Body of pancreas (tissue), 4 donors: ENCODE data around the gene IFI27L2. TPM values are rescaled to one million over a fixed set of nuclear protein-coding genes. Genes with fewer than 3 reads are reported as not detected.
"Not testable (repeated sequence)": the region's sequence is repeated elsewhere in the genome, so short reads cannot be mapped to it uniquely, and the experiment has no call there.

ENCODE experiments used
- ATAC-seq: fragments of 150-250 bp; one replicate; pipeline ENCODE4 v1.9.1; 2016
- DNase-seq, 4 donors: peaks; one replicate each; pipeline ENCODE4 v3.0.0-alpha.2; 2019
- H3K27ac ChIP-seq, 4 donors: fragments of 200-600 bp; sonication (generic); 1 replicate in 3 of 4; 2 replicates in 1 of 4; pipeline versions ENCODE4 v1.5.1 to v1.6.1; 2016 to 2019; ENCODE audit warnings: mild to moderate bottlenecking in 1 of 4, mixed read lengths in 1 of 4, moderate library complexity in 1 of 4
- H3K27me3 ChIP-seq, 2 donors: fragments of 200-600 bp; sonication (generic); one replicate each; pipeline ENCODE4 v1.6.0; 2016; ENCODE audit warnings: mild to moderate bottlenecking in 1 of 2
- H3K36me3 ChIP-seq, 2 donors: fragments of 200-600 bp; sonication (generic); replicated peaks in 1 of 2; 2 replicates each; pipeline ENCODE4 v1.5.1; 2016; ENCODE audit warnings: low read depth in 2 of 2; ENCODE audit not compliant: insufficient read depth in 1 of 2
- H3K4me1 ChIP-seq: fragments of 200-600 bp; sonication (generic); one replicate; pipeline ENCODE4 v1.6.0; 2016
- H3K4me3 ChIP-seq, 2 donors: fragments of 200-600 bp; sonication (generic); 1 replicate in 1 of 2; 2 replicates in 1 of 2; pipeline ENCODE4 v1.5.1; 2016 to 2019
- H3K9me3 ChIP-seq, 3 donors: fragments of 200-600 bp; sonication (generic); 1 replicate in 2 of 3; 2 replicates in 1 of 3; pipeline ENCODE4 v1.5.1; 2016
- CTCF ChIP-seq, 7 experiments: fragments of 450-650 bp in 4 of 7; fragments of 200-600 bp in 3 of 7; sonication (generic) in 3 of 7; IDR thresholded peaks; one replicate each; pipeline ENCODE4 v1.5.1; 2016 to 2019; ENCODE audit warnings: antibody characterized with exemption in 7 of 7
- POLR2A ChIP-seq, 3 donors: fragments of 450-650 bp; IDR thresholded peaks; one replicate each; pipeline ENCODE4 v1.6.1; 2016; ENCODE audit warnings: antibody characterized with exemption in 3 of 3, mild to moderate bottlenecking in 2 of 3
- WGBS, 2 donors: methylation state at CpG; one replicate each; pipeline ENCODE4 v1.1.5; 2017; 5-methylcytosine and 5-hydroxymethylcytosine counted together
- intact Hi-C: fragments of 100-400 bp; cut with DNase I; formaldehyde crosslinking; loops from one replicate; pipeline ENCODE4 v1.15.1; 2023
- total RNA-seq, 2 donors: library from RNA; depleted of rRNA; stranded (reverse); fragments of >200 nt; gene quantifications; one replicate each; pipeline ENCODE4 v1.1.0, GENCODE V29; 2016

Gene IFI27L2
- total RNA-seq, 2 donors from 2014 or later: 12.7 to 66.3 TPM

DNA sequence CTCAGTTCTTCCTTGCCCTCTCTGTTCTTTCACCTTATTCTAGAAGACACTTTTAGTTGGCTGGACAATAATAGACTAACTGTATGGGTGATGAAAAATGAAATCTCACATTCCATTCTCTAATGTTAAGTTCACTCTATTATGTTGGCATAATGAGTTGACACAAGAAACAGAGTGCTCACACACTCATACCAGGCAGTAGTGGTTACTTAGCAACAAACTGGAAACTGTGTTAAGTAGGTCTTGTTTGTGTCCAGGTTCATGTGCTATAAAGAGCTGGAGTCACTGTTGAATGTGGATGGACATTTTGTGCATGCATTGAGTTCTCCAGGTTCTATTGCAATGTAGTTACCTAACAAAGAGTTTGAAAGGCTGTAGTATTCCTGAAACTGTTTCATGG is 27.8 kb upstream of the IFI27L2 start:
- DNase-seq: no peak

GRCh38 chr14:94156143-94156542 is 26.7 kb upstream of the IFI27L2 start:
- DNase-seq, H3K36me3 ChIP-seq, H3K27ac ChIP-seq, H3K27me3 ChIP-seq, H3K9me3 ChIP-seq, ATAC-seq, intact Hi-C loops, H3K4me1 ChIP-seq, H3K4me3 ChIP-seq: not testable (repeated sequence)
- WGBS, 2 donors: 83 to 89% methylated on average over 1 of the region's 1 CpG

More for the DNA sequence above, 27.8 kb upstream of the IFI27L2 start:
- no peaks in the 10 kb centered on the region for H3K36me3 ChIP-seq
- H3K9me3 ChIP-seq: no peaks in the 10 kb centered on the region
- H3K4me1 ChIP-seq: peaks cover 4% of the 10 kb centered on the region
- H3K4me3 ChIP-seq: no peak overlapping the region
- peak; percentile 59 for ATAC-seq
- no peak overlapping the region for H3K27ac ChIP-seq
- TF ChIP-seq CTCF (IDR thresholded peaks at IDR 0.05) (no peak), POLR2A (IDR thresholded peaks at IDR 0.05) (no peak)
- intact Hi-C loops: no loop called here
- no peaks in the 10 kb centered on the region for H3K27me3 ChIP-seq

GRCh38 chr14:94153750-94154342 is 24.4 kb upstream of the IFI27L2 start:
- Histone ChIP-seq H3K4me3 (no peak overlapping the region), H3K27ac (no peak overlapping the region), H3K4me1 (no peaks in the 10 kb centered on the region), H3K9me3 (no peaks in the 10 kb centered on the region), H3K36me3 (no peaks in the 10 kb centered on the region), H3K27me3 (no peaks in the 10 kb centered on the region)
- no peak for ATAC-seq
- TF ChIP-seq POLR2A (IDR thresholded peaks at IDR 0.05): no peak
- TF ChIP-seq CTCF (IDR thresholded peaks at IDR 0.05): no peak
- no peak for DNase-seq
- intact Hi-C loops: no loop called here
- 80 to 84% methylated on average over 6 of the region's 6 CpGs for WGBS, 2 donors

DNA sequence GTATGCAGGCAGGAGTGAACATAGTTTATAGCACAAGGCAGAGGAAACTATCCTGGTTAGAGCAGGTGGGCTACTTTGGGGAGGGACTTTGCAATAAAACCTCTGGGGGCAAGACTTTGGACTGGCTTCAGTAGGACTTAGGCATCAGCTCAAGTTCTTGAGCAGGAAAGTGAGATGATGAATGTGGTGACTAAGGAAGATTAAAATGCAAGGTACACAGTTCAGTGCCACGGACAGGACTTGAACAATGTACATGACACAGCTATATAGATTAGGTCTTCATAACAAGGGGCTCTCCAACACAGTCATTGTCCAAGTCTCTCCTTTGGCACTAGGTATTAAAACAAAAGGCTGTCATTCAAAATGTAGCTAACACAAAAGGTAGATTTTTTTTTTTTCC is 23.3 kb upstream of the IFI27L2 start:
- Histone ChIP-seq H3K4me1 (no peaks in the 10 kb centered on the region), H3K27ac (no peak overlapping the region), H3K36me3 (no peaks in the 10 kb centered on the region), H3K9me3 (no peaks in the 10 kb centered on the region), H3K27me3 (no peaks in the 10 kb centered on the region), H3K4me3 (no peak overlapping the region)
- DNase-seq (no peak), ATAC-seq (no peak)
- intact Hi-C loops: no loop called here
- TF ChIP-seq POLR2A (IDR thresholded peaks at IDR 0.05) (no peak), CTCF (IDR thresholded peaks at IDR 0.05) (no peak)
- 73 to 86% methylated on average over 1 of the region's 1 CpG for WGBS, 2 donors

- no peak for ATAC-seq
- Histone ChIP-seq H3K27me3 (no peaks in the 10 kb centered on the region), H3K9me3 (no peaks in the 10 kb centered on the region), H3K27ac (no peak overlapping the region), H3K36me3 (no peaks in the 10 kb centered on the region), H3K4me1 (no peaks in the 10 kb centered on the region), H3K4me3 (no peak overlapping the region)
- WGBS, 2 donors: 69 to 74% methylated on average over 6 of the region's 6 CpGs
- no peak for DNase-seq
- TF ChIP-seq CTCF (IDR thresholded peaks at IDR 0.05) (no peak), POLR2A (IDR thresholded peaks at IDR 0.05) (no peak)
- intact Hi-C loops: no loop called here
Measured at GRCh38 chr14:94145902-94146527, 16.6 kb upstream of the IFI27L2 start.
